ENCODE measurements around the gene CCDC110. TPM values are rescaled to one million over a fixed set of nuclear protein-coding genes. Genes with fewer than 3 reads are reported as not detected.
A peak's percentile ranks its signal among the peaks of the same experiment; 100 is the strongest.

The CCDC110 gene
- total RNA-seq, 1 donor from 2014 or later: 0.13 TPM

DNA sequence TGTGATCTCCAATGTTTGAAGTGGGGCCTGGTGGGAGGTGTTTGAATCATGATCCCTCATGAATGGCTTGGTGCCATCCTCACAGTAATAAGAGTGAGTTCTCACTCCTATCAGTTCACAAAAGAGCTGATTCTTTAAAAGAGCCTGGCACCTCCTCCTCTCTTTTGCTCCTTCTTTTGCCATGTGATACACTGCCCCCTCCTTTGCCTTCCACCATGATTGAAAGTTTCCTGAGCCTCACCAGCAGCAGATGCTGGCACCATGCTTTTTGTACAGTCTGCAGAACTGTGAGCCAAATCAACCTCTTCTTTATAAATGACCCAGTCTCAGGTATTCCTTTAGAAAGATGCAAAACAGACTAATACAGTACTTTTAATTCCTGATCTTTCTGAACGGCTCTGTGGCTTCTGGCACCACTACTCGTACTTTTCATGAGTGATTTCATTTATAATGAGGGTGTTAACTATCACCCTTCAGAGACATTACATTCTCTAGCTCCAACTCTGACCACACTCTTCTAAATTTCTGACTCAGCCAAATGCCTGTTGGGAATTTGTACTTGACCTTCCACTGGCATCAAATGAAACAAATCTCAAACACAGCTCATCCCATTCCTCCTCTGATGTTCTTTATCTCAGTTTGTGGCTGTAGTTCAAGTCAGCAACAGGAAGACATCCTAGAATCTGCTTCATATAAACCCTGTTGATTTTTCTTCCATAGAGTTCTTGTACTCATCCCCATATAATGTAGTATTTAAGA is 50.0 kb downstream of the CCDC110 start:
- DNase-seq (ENCODE audit: low read depth in 2 of 2): no peak

DNA sequence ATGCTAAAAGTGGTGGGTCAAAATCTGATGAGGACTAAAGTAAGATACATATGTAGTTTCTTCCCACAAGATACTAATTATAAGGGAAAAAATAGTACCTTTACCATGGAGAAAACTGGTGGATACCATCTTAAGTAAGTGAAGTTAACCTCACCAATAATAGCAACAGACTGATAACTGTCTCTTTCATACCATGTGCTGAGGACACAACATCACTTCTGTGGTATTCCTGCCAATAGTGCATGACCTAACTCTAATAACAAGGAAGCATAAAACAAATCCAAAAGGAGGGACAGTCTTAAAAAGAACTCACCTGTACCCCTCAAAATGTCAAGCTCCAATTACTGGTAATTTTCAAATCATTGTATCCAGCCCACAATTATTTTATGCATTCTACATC is 54.6 kb downstream of the CCDC110 start:
- DNase-seq (ENCODE audit: low read depth in 2 of 2): no peak

DNA sequence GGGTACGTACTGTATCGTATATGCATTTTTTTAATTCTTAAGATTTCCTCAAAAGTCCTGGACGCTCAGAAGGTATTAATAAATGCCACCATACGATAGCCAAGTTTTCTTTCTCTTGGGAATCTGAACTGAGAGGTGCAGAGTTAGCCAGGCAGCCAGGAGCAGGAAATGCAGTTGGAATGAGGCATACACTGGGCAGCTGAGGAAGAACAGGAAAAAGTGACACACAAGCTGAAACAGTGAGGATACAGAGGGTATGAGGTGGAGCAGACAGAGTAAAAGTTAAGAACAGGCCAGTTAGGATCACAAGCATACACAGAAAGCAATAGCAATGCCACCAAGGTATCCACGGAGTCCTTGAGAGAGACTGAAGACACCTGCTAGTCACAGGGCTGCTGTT is 59.1 kb downstream of the CCDC110 start:
- peak; percentile 64 to 88 for DNase-seq (ENCODE audit: low read depth in 2 of 2)

DNA sequence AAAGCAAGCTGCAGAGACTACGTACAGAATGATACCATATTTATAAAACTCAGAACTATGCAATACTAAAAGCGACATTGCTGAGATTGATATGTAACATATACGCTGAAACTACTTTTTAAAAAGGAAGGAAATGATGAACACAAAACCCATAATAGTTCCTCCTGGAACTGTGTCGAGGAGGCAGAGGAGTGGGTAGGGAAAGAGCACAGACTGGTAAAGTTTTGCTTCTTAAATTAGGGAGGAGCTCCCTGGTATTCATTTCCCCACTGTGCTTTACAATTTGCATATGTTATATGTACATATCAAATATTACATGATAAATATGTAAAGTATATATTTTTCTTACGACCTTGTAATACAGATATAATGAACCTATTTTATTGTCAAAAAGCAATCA is 59.7 kb downstream of the CCDC110 start:
- DNase-seq (ENCODE audit: low read depth in 2 of 2): peak in 1 of 2 donors; percentile 40

DNA sequence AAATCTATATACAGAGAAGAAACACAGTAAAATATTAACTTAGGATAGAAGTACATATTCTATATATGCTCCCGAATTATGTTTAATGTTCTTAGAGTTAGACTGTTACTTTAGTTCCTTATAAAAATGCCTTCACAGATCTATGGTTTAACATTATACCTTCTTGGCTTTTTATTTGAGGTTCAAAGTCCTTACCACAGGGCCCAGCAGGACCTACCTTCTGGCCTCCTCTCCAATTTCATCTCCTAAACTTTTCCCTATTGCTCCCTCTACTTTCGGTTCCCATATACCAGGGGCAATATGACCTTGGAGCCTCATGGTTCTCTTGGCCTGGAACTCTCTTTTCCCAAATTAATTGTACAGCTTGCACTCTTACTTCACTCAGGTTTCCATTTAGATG is 63.1 kb downstream of the CCDC110 start:
- DNase-seq (ENCODE audit: low read depth in 2 of 2): no peak

DNA sequence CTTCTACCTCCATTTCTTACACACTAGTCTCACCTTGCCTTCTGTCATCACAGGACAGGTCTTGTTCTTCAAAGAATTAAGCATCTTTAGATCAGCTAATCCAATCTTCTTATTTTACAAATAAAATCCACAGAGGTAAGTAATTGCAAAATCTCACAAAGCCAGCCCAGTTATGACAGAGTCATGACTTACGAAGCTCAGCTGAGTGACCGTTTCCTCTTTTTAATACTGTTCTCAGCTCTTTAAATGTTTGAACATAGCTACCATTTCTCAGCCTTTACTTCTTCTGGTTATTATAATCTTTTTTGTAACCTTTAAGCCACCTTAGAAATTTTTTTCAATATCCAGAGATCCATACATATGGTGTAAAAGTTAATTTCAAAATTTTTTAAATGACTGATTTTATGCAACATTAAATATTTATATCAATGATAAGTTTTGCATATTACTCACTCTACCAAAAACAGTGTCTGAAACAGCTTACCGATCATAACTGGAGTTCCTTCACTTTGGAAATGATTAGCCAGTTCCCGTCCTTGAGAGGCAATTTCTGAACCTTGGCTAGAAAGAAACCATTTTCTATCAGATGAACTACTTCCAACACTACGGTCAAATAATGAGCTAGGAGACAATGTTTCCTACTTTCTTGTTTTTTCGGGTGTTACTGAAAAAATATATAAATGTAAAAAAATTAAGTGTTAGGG is 66.1 kb downstream of the CCDC110 start:
- DNase-seq (ENCODE audit: low read depth in 2 of 2): no peak

DNA sequence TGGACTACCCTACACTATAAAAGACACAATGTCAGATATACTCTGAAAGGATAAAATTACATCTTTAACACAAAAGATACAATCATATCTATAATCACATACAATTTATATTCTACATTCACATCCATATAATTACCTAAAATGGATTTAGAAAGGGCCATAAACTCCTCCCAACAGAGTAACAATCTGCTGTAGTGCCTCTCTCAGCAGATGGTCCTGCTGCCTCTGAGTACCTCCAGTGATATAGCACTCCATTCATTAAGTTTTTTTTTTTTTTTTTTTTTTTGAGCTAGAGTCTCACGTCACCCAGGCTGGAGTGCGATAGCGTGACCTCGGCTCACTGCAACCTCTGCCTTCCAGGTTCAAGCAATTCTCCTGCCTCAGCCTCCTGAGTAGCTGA is 67.5 kb downstream of the CCDC110 start:
- no peak for DNase-seq (ENCODE audit: low read depth in 2 of 2)

DNA sequence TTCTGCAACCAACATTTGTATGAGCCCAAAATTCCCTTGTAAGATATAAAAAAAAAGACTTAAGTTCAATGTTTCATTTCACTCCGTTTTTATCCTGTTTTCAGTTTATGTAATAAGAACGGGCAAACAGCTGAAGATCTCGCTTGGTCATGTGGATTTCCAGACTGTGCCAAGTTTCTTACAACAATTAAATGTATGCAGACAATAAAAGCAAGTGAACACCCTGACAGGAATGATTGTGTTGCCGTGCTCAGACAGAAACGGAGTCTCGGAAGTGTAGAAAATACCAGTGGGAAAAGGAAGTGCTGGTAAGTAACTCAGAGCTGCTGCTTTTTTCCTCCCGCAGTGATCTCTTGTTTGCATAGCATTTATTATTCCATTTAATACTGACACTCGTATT is 72.1 kb downstream of the CCDC110 start:
- DNase-seq (ENCODE audit: low read depth in 2 of 2): peak in 1 of 2 donors; percentile 83

DNA sequence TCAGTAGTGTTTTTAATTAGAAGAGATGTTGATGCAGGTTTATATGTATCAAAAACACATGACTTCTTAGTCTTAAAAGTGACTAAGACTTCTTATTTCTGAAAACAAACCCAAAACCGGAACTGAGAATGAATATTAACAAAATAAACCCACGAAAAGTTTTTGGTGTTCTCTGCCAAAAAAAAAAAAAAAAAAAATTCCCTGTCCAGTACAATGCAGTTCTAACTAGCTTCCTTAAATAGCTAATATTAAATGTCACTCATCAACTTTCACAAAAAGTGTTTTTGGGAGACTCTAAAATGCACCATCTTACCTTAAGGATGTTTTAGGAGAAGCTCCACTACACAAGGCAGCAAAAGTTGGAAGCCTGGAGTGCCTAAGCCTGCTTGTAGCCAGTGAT is 72.9 kb downstream of the CCDC110 start:
- peak in 1 of 2 donors; percentile 17 for DNase-seq (ENCODE audit: low read depth in 2 of 2)

DNA sequence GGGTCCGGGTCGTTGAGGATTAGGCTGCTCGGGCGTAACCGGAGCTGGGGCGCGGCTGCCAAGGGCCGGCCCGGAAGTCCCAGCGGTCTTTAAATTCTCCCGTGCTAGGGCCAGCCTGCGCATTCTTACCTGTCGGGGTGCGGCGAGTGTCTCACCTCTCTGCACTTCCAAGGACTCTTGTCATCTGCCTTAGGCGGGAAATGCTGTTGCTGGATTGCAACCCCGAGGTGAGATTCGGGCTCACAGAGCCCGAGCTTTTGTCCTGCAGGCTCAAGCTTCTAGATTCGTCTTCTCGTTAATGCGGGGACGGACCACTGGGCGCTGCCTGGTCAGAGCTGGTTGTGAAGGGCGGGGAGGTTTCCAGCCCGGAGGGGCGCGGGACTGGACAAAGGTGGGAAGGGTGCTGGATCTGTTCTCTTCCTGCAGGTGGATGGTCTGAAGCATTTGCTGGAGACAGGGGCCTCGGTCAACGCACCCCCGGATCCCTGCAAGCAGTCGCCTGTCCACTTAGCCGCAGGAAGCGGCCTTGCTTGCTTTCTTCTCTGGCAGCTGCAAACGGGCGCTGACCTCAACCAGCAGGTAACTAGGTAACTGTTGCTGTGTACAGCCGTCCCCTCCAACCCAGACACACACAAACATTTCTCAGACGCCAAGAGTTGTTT is 74.7 kb downstream of the CCDC110 start, which contains the start of gene ANKRD37:
Gene ANKRD37 (plus strand): TSS at position 118 of the 662 bp plus-strand sequence. CDS start 83 bp downstream, at position 201.
- peak; percentile 60 to 88 for DNase-seq (ENCODE audit: low read depth in 2 of 2)

DNA sequence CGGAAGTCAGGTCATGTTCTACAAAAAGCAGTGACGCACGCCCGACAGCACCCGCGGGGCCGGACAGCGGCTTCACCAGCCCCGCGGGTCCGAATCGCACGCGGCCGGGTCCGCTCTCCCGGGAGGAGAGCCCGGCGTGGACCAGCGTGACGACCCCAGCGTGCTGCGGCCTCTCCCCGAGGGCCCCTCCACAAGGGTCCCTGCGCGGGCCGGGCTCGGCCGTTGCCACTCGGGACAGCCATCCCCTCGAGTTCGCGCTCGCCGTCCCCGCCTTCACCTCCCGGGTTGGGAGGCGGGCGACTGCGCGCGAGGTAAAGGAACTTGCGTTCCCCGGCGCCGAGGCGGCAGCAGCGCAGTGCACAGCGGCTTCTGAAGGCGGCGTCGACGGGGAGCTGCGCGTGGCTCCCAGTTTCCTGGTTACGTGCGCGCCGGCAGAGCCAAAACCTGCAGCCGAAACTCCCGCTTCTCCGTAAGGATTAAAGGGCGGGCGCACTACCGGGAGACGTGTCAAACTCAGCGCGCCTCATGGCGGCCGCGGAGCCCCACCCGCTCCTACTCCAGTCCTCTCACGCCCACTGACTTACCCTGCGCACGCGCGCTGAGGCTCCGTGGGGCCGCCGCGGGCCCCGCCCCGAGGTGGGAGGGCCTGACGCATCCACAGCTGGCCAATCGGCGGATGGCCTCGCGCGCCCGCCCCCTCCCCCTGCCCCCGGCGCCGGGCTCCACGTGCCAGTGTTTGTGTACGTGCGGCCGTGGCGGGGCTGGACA is 75.4 kb downstream of the CCDC110 start:
- DNase-seq (ENCODE audit: low read depth in 2 of 2): peak; percentile 92 to 98

DNA sequence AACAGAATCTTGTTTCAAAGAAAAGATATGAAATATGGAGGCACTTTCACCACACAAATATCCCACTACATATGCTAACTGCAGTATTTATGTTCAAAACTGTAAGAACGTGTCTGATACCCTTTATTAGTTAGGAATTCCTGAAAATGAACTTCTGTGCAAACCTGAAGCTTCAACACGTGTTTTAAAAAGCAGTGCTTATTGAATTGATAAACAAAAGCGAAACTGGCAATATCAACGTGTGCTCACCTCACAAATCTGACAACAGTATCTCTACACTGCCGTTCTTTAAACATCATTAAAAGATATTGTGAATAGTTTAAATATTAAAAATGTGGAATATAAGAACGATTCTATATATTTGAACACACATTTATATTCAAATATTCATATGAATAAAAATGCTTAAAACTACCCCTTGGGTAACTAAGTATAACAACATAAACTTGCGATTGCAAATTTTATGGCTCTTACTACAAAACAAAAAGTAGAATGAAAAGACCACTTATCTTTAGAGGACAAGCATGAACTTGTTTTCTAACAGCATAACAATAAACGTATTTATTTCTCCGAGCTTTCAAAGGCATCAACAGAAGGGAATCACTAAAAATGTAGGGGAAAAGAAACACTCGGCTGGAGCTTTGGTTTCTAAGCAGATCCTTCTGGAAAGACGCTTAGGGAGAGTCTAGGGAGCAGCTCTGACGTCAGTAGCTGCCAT is 76.1 kb downstream of the CCDC110 start, which contains the start of gene LRP2BP:
Gene LRP2BP (minus strand): TSS at position 687 of the 718 bp plus-strand sequence. CDS start 17,738 bp downstream, outside the sequence.
- DNase-seq (ENCODE audit: low read depth in 2 of 2): peak in 1 of 2 donors; percentile 26

Other genes starting within 250 kb of the CCDC110 start
- 0.38 and 0.51 TPM in 2 replicates for gene LRP2BP, start 75.8 kb downstream of the CCDC110 start, total RNA-seq
- gene ANKRD37, start 74.9 kb downstream of the CCDC110 start, total RNA-seq: 6.4 and 9.1 TPM in 2 replicates
- 26.4 and 36.2 TPM in 2 replicates for gene UFSP2, start 45.8 kb downstream of the CCDC110 start, total RNA-seq
- gene PDLIM3, start 63.8 kb upstream of the CCDC110 start, total RNA-seq: 35.4 and 79.3 TPM in 2 replicates